ENCODE results near the gene SFSWAP. TPM values are rescaled to one million over a fixed set of nuclear protein-coding genes. Genes with fewer than 3 reads are reported as not detected.

Gene SFSWAP
- total RNA-seq, 4 donors from 2014 or later = 12.8 to 39.5 (median 25.9) TPM

DNA sequence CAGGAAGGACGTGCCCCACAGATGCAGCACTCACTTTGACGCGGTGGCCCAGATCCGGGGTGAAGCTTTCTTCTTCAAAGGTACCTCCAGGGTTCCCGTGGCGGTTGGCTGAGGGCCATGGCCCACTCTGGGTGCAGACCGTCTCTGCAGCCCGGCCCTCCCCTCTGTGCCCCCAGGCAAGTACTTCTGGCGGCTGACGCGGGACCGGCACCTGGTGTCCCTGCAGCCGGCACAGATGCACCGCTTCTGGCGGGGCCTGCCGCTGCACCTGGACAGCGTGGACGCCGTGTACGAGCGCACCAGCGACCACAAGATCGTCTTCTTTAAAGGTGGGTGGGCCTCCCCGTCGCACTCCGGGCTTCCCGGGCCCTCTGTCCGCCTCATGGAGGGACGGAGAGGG, 134.2 kb downstream of the SFSWAP start:
- no peak for DNase-seq
- no peak for TF ChIP-seq POLR2A (IDR thresholded peaks at IDR 0.05)
- TF ChIP-seq, protein P1, sequence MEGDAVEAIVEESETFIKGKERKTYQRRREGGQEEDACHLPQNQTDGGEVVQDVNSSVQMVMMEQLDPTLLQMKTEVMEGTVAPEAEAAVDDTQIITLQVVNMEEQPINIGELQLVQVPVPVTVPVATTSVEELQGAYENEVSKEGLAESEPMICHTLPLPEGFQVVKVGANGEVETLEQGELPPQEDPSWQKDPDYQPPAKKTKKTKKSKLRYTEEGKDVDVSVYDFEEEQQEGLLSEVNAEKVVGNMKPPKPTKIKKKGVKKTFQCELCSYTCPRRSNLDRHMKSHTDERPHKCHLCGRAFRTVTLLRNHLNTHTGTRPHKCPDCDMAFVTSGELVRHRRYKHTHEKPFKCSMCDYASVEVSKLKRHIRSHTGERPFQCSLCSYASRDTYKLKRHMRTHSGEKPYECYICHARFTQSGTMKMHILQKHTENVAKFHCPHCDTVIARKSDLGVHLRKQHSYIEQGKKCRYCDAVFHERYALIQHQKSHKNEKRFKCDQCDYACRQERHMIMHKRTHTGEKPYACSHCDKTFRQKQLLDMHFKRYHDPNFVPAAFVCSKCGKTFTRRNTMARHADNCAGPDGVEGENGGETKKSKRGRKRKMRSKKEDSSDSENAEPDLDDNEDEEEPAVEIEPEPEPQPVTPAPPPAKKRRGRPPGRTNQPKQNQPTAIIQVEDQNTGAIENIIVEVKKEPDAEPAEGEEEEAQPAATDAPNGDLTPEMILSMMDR (IDR thresholded peaks at IDR 0.05) = no peak
- peaks cover 0 to 4% (median 0%) of the 10 kb centered on the region in 3 donors for H3K36me3 ChIP-seq
- H3K4me1 ChIP-seq = no peaks in the 10 kb centered on the region
- H3K27ac ChIP-seq = no peak overlapping the region
- intact Hi-C loops (cut with DNase I) = loop anchor here (10.0 kb wide), 1 partner anchor 160 kb away; no protein-coding TSS in a partner anchor
- H3K9me3 ChIP-seq = no peaks in the 10 kb centered on the region
- H3K4me3 ChIP-seq = no peak overlapping the region
- no peaks in the 10 kb centered on the region for H3K27me3 ChIP-seq
- WGBS, 2 donors = 87 to 89% methylated on average over 3 to 24 of the region's 29 CpGs

- TF ChIP-seq, protein P1 (IDR thresholded peaks at IDR 0.05) = no peak
- no peak for TF ChIP-seq POLR2A (IDR thresholded peaks at IDR 0.05)
- H3K4me3 ChIP-seq = no peak overlapping the region
- no peak overlapping the region for H3K27ac ChIP-seq
- intact Hi-C loops (cut with DNase I) = loop anchor here (10.0 kb wide), 1 partner anchor 157 kb away; no protein-coding TSS in a partner anchor
- no peaks in the 10 kb centered on the region for H3K36me3 ChIP-seq
- H3K27me3 ChIP-seq = peaks cover 0 to 11% (median 0%) of the 10 kb centered on the region in 4 donors
- no peaks in the 10 kb centered on the region for H3K9me3 ChIP-seq
- H3K4me1 ChIP-seq = peaks cover 0 to 4% (median 0%) of the 10 kb centered on the region in 3 donors
- 79 to 80% methylated on average over 7 to 10 of the region's 10 CpGs for WGBS, 2 donors
- DNase-seq = no peak
Observed at GRCh38 chr12:131847456-131847855, 136.6 kb downstream of the SFSWAP start.

DNA sequence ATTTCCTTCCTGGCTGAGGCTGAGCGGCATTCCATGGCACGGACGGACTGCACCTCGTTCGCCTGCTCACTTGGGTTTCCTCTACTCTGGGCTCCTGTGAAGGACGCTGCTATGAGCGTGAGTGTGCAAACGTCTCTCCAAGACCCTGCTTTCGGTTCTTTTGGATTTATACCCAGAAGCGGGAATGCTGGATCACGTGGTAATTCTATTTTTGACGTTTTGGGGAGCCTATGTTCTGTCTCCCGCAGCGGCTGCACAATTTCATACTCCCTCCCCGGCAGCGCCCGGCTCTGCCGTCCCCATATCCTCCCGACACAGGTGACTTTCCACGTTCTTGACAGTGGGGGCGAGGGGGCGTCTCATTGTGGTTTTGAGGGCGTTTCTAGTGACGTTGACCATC, 137.9 kb downstream of the SFSWAP start:
- 73 to 89% methylated on average over 18 to 24 of the region's 24 CpGs for WGBS, 2 donors
- intact Hi-C loops (cut with DNase I) = loop anchor here (10.0 kb wide), 1 partner anchor 156 kb away; no protein-coding TSS in a partner anchor
- H3K4me3 ChIP-seq = no peak overlapping the region

More for the DNA sequence above, 137.9 kb downstream of the SFSWAP start:
- peaks cover 0 to 20% (median 0%) of the 10 kb centered on the region in 4 donors for H3K27me3 ChIP-seq
- DNase-seq = no peak
- H3K36me3 ChIP-seq = no peaks in the 10 kb centered on the region
- H3K27ac ChIP-seq = no peak overlapping the region
- TF ChIP-seq, protein P1 (IDR thresholded peaks at IDR 0.05) = no peak
- no peak for TF ChIP-seq POLR2A (IDR thresholded peaks at IDR 0.05)
- peaks cover 0 to 4% (median 0%) of the 10 kb centered on the region in 3 donors for H3K4me1 ChIP-seq
- no peaks in the 10 kb centered on the region for H3K9me3 ChIP-seq

Small RNA genes lying within 50 kb of the gene (small RNA-seq; reads per million reads assigned to genes)
- 0 reads per million in 4 donors for gene RNA5SP377
- 0 to 0.15 (median 0) reads per million in 4 donors for gene RNA5SP378
- gene RNU6-1017P = 0 reads per million in 4 donors

Other genes with a start within 250 kb of the SFSWAP start
- gene MMP17, start 117.3 kb downstream of the SFSWAP start, total RNA-seq = 1 to 10 TPM; 1.3 to 3.1 (median 1.9) TPM
- gene ULK1, start 183.5 kb downstream of the SFSWAP start, total RNA-seq = 10 to 100 TPM in 3 of 4 donors, 1 to 10 TPM in 1; 9.1 to 55.0 (median 19.5) TPM
- gene PUS1, start 218.2 kb downstream of the SFSWAP start, total RNA-seq = 10 to 100 TPM in 3 of 4 donors, 1 to 10 TPM in 1; 8.1 to 24.2 (median 19.8) TPM
- gene EP400, start 238.9 kb downstream of the SFSWAP start, total RNA-seq = 10 to 100 TPM; 10.1 to 23.0 (median 20.9) TPM